Astrocyte (in vitro differentiated cells and primary cell): ENCODE data around the gene SERF1B. TPM values are rescaled to one million over a fixed set of nuclear protein-coding genes. Genes with fewer than 3 reads are reported as not detected.
"Not testable (repeated sequence)": the region's sequence is repeated elsewhere in the genome, so short reads cannot be mapped to it uniquely, and the experiment has no call there.

Experiments used
- DNase-seq: peaks from one replicate; pipeline ENCODE4 v3.0.0-alpha.2; 2010; ENCODE audit warnings: low read depth
- FAIRE-seq: peaks from 2 replicates; lab custom pipeline; 2011; peaks lifted over from hg19 to GRCh38; lab: Jason Lieb, UNC
- H2AFZ ChIP-seq: 2 replicates; pipeline ENCODE4 v1.6.0; 2012; ENCODE audit warnings: low read depth, low read length, inconsistent platforms
- H3K27ac ChIP-seq: 2 replicates; pipeline ENCODE4 v1.5.1; 2011; ENCODE audit warnings: low read depth, low read length, inconsistent platforms
- H3K27me3 ChIP-seq: 2 replicates; pipeline ENCODE4 v1.6.0; 2011; ENCODE audit warnings: low read length, inconsistent platforms; ENCODE audit not compliant: insufficient read depth
- H3K36me3 ChIP-seq: 2 replicates; pipeline ENCODE4 v1.5.1; 2011; ENCODE audit warnings: low read length, inconsistent platforms; ENCODE audit not compliant: insufficient read depth
- H3K4me1 ChIP-seq: 2 replicates; pipeline ENCODE4 v1.5.1; 2011; ENCODE audit warnings: low read length, inconsistent platforms; ENCODE audit not compliant: insufficient read depth
- H3K4me2 ChIP-seq: 2 replicates; pipeline ENCODE4 v1.6.0; 2012; ENCODE audit warnings: low read length, inconsistent platforms
- H3K4me3 ChIP-seq: 2 replicates; pipeline ENCODE4 v1.5.1; 2011; ENCODE audit warnings: low read depth, mild to moderate bottlenecking, low read length, inconsistent platforms; ENCODE audit not compliant: insufficient read depth
- H3K79me2 ChIP-seq: 2 replicates; pipeline ENCODE4 v1.6.0; 2012; ENCODE audit warnings: mild to moderate bottlenecking, low read length, inconsistent platforms; ENCODE audit not compliant: insufficient read depth
- H3K9ac ChIP-seq: 2 replicates; pipeline ENCODE4 v1.6.0; 2012; ENCODE audit warnings: mild to moderate bottlenecking, low read length, inconsistent platforms
- H3K9me3 ChIP-seq: 2 replicates; pipeline ENCODE4 v1.5.1; 2012; ENCODE audit warnings: low read depth, mild to moderate bottlenecking, low read length, inconsistent platforms; ENCODE audit not compliant: insufficient read depth
- H4K20me1 ChIP-seq: 2 replicates; pipeline ENCODE4 v1.6.0; 2012; ENCODE audit warnings: low read length, inconsistent platforms; ENCODE audit not compliant: insufficient read depth
- H3K27ac Mint-ChIP-seq: one replicate; pipeline ENCODE4 v1.8.0; 2021; ENCODE audit warnings: mild to moderate bottlenecking, mixed read lengths; ENCODE audit not compliant: unreplicated experiment
- H3K27me3 Mint-ChIP-seq: one replicate; pipeline ENCODE4 v1.8.0; 2021; ENCODE audit warnings: low read depth, mixed read lengths; ENCODE audit not compliant: unreplicated experiment
- H3K36me3 Mint-ChIP-seq: one replicate; pipeline ENCODE4 v1.8.0; 2021; ENCODE audit warnings: low read depth, mixed read lengths; ENCODE audit not compliant: unreplicated experiment
- H3K4me1 Mint-ChIP-seq: one replicate; pipeline ENCODE4 v1.8.0; 2021; ENCODE audit warnings: low read depth, mixed read lengths; ENCODE audit not compliant: unreplicated experiment
- H3K4me3 Mint-ChIP-seq: one replicate; pipeline ENCODE4 v1.8.0; 2021; ENCODE audit warnings: mild to moderate bottlenecking, moderate library complexity, mixed read lengths; ENCODE audit not compliant: unreplicated experiment
- H3K9me3 Mint-ChIP-seq: one replicate; pipeline ENCODE4 v1.8.0; 2021; ENCODE audit warnings: mild to moderate bottlenecking, mixed read lengths; ENCODE audit not compliant: unreplicated experiment
- total RNA-seq: library from RNA; stranded (reverse); gene quantifications from 2 replicates; pipeline ENCODE4 v1.2.1, GENCODE V29; 2021

The SERF1B gene
- total RNA-seq, 1 donor from 2014 or later, result 40.0 TPM

DNA sequence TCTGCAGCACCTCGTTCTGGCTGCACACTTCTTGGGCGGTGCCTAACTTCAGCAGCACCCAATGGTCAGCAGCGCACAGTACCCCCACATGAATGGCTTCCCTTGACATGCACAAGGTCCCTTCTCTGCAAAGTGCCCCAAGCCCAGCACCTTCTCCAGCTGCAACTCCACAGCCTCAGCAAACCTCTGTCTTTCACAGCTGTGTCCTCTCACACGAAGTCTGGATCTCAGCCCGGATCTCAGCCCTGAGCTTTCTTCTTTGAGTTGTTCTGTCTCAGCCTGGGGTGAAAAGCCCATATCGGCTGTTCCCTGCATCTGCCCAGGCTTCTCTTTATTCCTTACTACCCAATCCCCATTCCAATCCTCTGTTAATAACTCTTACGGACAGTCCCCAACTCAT, 66.7 kb downstream of the SERF1B start:
- H3K79me2 ChIP-seq, H3K9ac ChIP-seq, H3K27me3 Mint-ChIP-seq, FAIRE-seq, H3K9me3 Mint-ChIP-seq, H3K4me1 Mint-ChIP-seq, H3K27me3 ChIP-seq, H3K27ac Mint-ChIP-seq, H3K4me2 ChIP-seq, H3K27ac ChIP-seq, H3K36me3 Mint-ChIP-seq, H3K4me3 Mint-ChIP-seq, H3K4me3 ChIP-seq, H3K36me3 ChIP-seq, H2AFZ ChIP-seq, DNase-seq, H3K4me1 ChIP-seq, H4K20me1 ChIP-seq, H3K9me3 ChIP-seq: not testable (repeated sequence)

Other genes starting within 250 kb of the SERF1B start
- gene SMN2, start 24.4 kb downstream of the SERF1B start, total RNA-seq, result 32.1 and 40.8 TPM in 2 replicates